CD4-positive, CD25-positive, alpha-beta regulatory T cell (primary cell): ENCODE results near the gene CELF2. TPM values are rescaled to one million over a fixed set of nuclear protein-coding genes. Genes with fewer than 3 reads are reported as not detected.
A peak's percentile ranks its signal among the peaks of the same experiment; 100 is the strongest.
"Not testable (repeated sequence)": the region's sequence is repeated elsewhere in the genome, so short reads cannot be mapped to it uniquely, and the experiment has no call there.

Source experiments
- ATAC-seq, 2 donors: fragments of 150-1000 bp; cut with Tn5 transposase; one replicate each; pipeline ENCODE4 v1.10.0; 2021; ENCODE audit warnings: low read depth in 2 of 2, moderate number of reproducible peaks in 2 of 2, moderate library complexity in 1 of 2
- DNase-seq, 3 donors: peaks; one replicate each; pipeline versions ENCODE4 v3.0.0 to v3.0.0-alpha.2; 2012 to 2022; ENCODE audit warnings: mixed read lengths in 1 of 3
- H3K27ac ChIP-seq: one replicate; pipeline ENCODE4 v1.7.0; 2013; ENCODE audit warnings: mild to moderate bottlenecking, low read length; ENCODE audit not compliant: insufficient read depth, poor library complexity, severe bottlenecking
- H3K27me3 ChIP-seq: one replicate; pipeline ENCODE4 v1.7.0; 2013; ENCODE audit warnings: low read length; ENCODE audit not compliant: control insufficient read depth, insufficient read depth
- H3K36me3 ChIP-seq: one replicate; pipeline ENCODE4 v1.7.0; 2013; ENCODE audit warnings: mild to moderate bottlenecking, low read length, moderate library complexity; ENCODE audit not compliant: control insufficient read depth, insufficient read depth
- H3K4me1 ChIP-seq: 2 replicates; pipeline ENCODE4 v1.7.0; 2013; ENCODE audit warnings: mild to moderate bottlenecking, low read length; ENCODE audit not compliant: insufficient read depth, control insufficient read depth, poor library complexity, severe bottlenecking
- H3K4me3 ChIP-seq: one replicate; pipeline ENCODE4 v1.7.0; 2013; ENCODE audit warnings: low read depth, mild to moderate bottlenecking, low read length, moderate library complexity
- H3K9me3 ChIP-seq, 2 experiments: 1 replicate in 1 of 2; 2 replicates in 1 of 2; pipeline ENCODE4 v1.7.0; 2013; ENCODE audit warnings: low read length in 2 of 2, mild to moderate bottlenecking in 1 of 2, moderate library complexity in 1 of 2; ENCODE audit not compliant: control insufficient read depth in 2 of 2
- H3K27ac Mint-ChIP-seq, 3 donors: one replicate each; pipeline ENCODE4 v1.8.0; 2020 to 2022; ENCODE audit warnings: mild to moderate bottlenecking in 3 of 3, mixed read lengths in 3 of 3, moderate library complexity in 2 of 3
- H3K27me3 Mint-ChIP-seq: one replicate; pipeline ENCODE4 v1.8.0; 2022; ENCODE audit warnings: mild to moderate bottlenecking, mixed read lengths
- H3K36me3 Mint-ChIP-seq: one replicate; pipeline ENCODE4 v1.8.0; 2020; ENCODE audit warnings: mixed read lengths
- H3K4me1 Mint-ChIP-seq, 4 donors: one replicate each; pipeline ENCODE4 v1.8.0; 2020 to 2022; ENCODE audit warnings: mixed read lengths in 4 of 4, mild to moderate bottlenecking in 1 of 4
- H3K4me3 Mint-ChIP-seq, 4 donors: one replicate each; pipeline ENCODE4 v1.8.0; 2020 to 2022; ENCODE audit warnings: mild to moderate bottlenecking in 4 of 4, mixed read lengths in 4 of 4, moderate library complexity in 3 of 4
- H3K9me3 Mint-ChIP-seq, 7 donors: one replicate each; pipeline ENCODE4 v1.8.0; 2020 to 2022; ENCODE audit warnings: mixed read lengths in 7 of 7, mild to moderate bottlenecking in 3 of 7, moderate library complexity in 2 of 7
- polyA plus RNA-seq, 4 donors: library from polyadenylated mRNA; unstranded; fragments of 300-500 nt; fragmentation: Illumina TruSeq; gene quantifications; one replicate each; pipeline ENCODE4 v1.2.3, GENCODE V29; 2021
- total RNA-seq: library from RNA; stranded (reverse); gene quantifications from one replicate; pipeline ENCODE4 v1.2.3, GENCODE V29; 2022

Gene CELF2
- total and polyA plus RNA-seq, 5 donors from 2014 or later: 117 to 230 (median 150) TPM

DNA sequence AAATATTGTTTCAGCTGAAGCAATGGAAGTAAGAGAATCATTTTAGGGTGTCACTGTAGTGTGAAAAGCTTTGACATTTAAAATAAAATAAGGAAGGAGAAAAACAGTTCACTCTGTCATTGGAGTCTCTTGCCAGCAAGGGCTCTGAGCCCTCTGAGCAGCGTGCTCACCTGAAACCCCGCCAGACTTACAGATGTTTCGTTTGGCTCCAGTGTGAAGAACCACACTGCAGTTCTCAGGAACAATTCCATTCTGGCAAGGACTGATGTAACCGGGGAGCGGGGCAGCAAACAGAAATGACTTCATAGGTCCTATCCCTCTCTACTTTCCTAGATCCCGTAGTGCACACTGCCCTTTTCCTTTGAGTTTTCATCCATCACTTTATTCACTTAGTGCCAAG is 164.3 kb downstream of the CELF2 start:
- H3K27ac Mint-ChIP-seq: peak overlapping the region; percentile 61 to 96 (median 86)
- H3K27ac ChIP-seq: peak overlapping the region; percentile 89

DNA sequence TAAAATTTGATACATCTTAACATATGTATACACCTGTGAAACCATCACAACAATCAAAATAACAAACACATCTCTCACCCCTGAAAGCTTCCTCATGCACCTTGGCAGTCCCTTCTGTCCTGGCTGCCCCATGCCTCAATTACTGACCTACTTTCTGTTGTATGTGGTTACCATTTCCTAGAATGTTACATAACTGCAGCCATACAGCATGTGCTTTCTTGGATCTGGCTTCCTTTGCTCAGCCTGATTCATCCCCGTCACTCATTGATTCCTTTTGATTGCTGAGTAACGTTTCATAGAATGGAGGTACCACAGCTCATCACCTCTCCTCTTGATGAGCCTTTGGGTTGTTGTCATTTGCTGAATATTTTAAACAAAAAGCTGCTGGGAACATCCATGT is 165.3 kb downstream of the CELF2 start:
- Histone ChIP-seq H3K27ac (peak overlapping the region; percentile 89), H3K4me3 (peak overlapping the region; percentile 73), H3K36me3 (peaks cover 63% of the 10 kb centered on the region), H3K9me3 (peaks cover 7 to 11% of the 10 kb centered on the region in 2 experiments), H3K4me1 (peaks cover 84% of the 10 kb centered on the region), H3K27me3 (no peaks in the 10 kb centered on the region)
- Mint-ChIP-seq H3K36me3 (peaks cover 67% of the 10 kb centered on the region), H3K27ac (peak overlapping the region; percentile 86 to 96 (median 95)), H3K27me3 (no peaks in the 10 kb centered on the region), H3K4me3 (peak overlapping the region in 2 of 4 donors; percentile 62 to 76), H3K9me3 (peaks cover 0 to 11% (median 0%) of the 10 kb centered on the region in 7 donors), H3K4me1 (peaks cover 62 to 91% (median 77%) of the 10 kb centered on the region in 4 donors)
- DNase-seq (peak in 1 of 3 donors; percentile 60), ATAC-seq (no peak)

More for the DNA sequence above, 164.3 kb downstream of the CELF2 start:
- Histone ChIP-seq H3K4me1 (peaks cover 84% of the 10 kb centered on the region), H3K27me3 (no peaks in the 10 kb centered on the region), H3K4me3 (peak overlapping the region; percentile 73), H3K36me3 (peaks cover 57% of the 10 kb centered on the region), H3K9me3 (peaks cover 7 to 11% of the 10 kb centered on the region in 2 experiments)
- ATAC-seq (no peak), DNase-seq (no peak)
- peaks cover 61% of the 10 kb centered on the region for H3K36me3 Mint-ChIP-seq
- H3K27me3 Mint-ChIP-seq: no peaks in the 10 kb centered on the region
- H3K4me3 Mint-ChIP-seq: peak overlapping the region in 2 of 4 donors; percentile 62 to 76
- peaks cover 54 to 89% (median 72%) of the 10 kb centered on the region in 4 donors for H3K4me1 Mint-ChIP-seq
- H3K9me3 Mint-ChIP-seq: peaks cover 0 to 11% (median 0%) of the 10 kb centered on the region in 7 donors

GRCh38 chr10:11184093-11184492 is 166.4 kb downstream of the CELF2 start:
- Mint-ChIP-seq H3K27me3 (no peaks in the 10 kb centered on the region), H3K9me3 (peaks cover 0 to 11% (median 0%) of the 10 kb centered on the region in 7 donors), H3K4me1 (peaks cover 72 to 92% (median 81%) of the 10 kb centered on the region in 4 donors), H3K4me3 (peak overlapping the region in 2 of 4 donors; percentile 30 to 73), H3K27ac (peak overlapping the region in 1 of 3 donors; percentile 8), H3K36me3 (peaks cover 73% of the 10 kb centered on the region)
- peaks cover 71% of the 10 kb centered on the region for H3K36me3 ChIP-seq
- peaks cover 7 to 11% of the 10 kb centered on the region in 2 experiments for H3K9me3 ChIP-seq
- H3K4me3 ChIP-seq: peak overlapping the region; percentile 73
- peaks cover 88% of the 10 kb centered on the region for H3K4me1 ChIP-seq
- no peaks in the 10 kb centered on the region for H3K27me3 ChIP-seq
- peak overlapping the region; percentile 89 for H3K27ac ChIP-seq
- DNase-seq (no peak), ATAC-seq (no peak)

DNA sequence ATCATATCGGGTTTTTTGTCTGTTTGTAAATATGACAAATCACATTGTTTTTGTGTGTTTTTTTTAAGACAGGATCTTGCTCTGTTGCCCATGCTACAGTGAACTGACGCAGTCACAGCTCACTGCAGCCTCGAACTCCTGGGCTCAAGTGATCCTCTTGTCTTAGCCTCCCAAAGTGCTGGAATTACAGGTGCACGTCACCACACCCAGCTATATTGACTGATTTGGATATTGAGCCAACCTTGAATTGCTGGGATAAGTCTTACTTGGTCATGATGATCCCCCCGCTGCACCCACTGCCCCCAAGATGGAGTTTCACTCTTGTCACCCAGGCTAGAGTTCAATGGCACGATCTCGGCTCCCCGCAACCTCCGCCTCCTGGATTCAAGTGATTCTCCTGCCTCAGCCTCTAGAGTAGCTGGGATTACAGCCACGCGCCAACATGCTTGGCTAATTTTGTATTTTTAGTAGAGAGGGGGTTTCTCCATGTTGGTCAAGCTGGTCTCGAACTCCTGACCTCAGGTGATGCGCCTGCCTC is 167.5 kb downstream of the CELF2 start:
- H3K36me3 ChIP-seq: peaks cover 80% of the 10 kb centered on the region
- not testable (repeated sequence) for H3K27me3 ChIP-seq, H3K27me3 Mint-ChIP-seq, ATAC-seq, DNase-seq
- peaks cover 80 to 95% (median 86%) of the 10 kb centered on the region in 4 donors for H3K4me1 Mint-ChIP-seq
- peaks cover 7 to 11% of the 10 kb centered on the region in 2 experiments for H3K9me3 ChIP-seq
- H3K27ac ChIP-seq: peak overlapping the region; percentile 89
- H3K9me3 Mint-ChIP-seq: peaks cover 0 to 11% (median 0%) of the 10 kb centered on the region in 7 donors
- H3K4me3 ChIP-seq: peak overlapping the region; percentile 73
- H3K4me1 ChIP-seq: peaks cover 88% of the 10 kb centered on the region
- peaks cover 77% of the 10 kb centered on the region for H3K36me3 Mint-ChIP-seq
- peak overlapping the region in 3 of 4 donors; percentile 10 to 53 (median 26) for H3K4me3 Mint-ChIP-seq
- H3K27ac Mint-ChIP-seq: peak overlapping the region in 2 of 3 donors; percentile 23 to 34

DNA sequence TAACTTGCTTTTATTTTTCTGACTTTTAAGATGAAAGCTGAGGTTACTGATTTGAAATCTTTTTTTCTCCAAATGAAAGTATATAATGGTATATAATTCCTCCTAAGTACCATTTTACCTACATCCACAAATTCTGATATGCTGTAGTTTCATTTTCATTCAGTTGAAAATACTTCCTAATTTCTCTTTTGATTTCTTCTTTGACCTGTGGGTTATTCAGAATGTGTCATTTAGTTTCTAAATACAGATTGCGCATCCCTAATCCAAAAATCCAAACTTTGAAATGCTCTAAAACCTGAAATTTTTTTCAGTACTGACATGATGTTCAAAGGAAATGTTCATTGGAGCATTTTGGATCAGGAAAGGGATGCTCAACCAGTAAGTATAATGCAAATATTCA is 168.7 kb downstream of the CELF2 start:
- H3K9me3 ChIP-seq: peaks cover 7 to 11% of the 10 kb centered on the region in 2 experiments
- Mint-ChIP-seq H3K4me1 (peaks cover 74 to 100% (median 88%) of the 10 kb centered on the region in 4 donors), H3K9me3 (peaks cover 0 to 11% (median 0%) of the 10 kb centered on the region in 7 donors), H3K36me3 (peaks cover 77% of the 10 kb centered on the region), H3K4me3 (peak overlapping the region in 3 of 4 donors; percentile 37 to 71 (median 68)), H3K27ac (peak overlapping the region; percentile 50 to 74 (median 61)), H3K27me3 (no peaks in the 10 kb centered on the region)
- H3K36me3 ChIP-seq: peaks cover 78% of the 10 kb centered on the region
- DNase-seq (no peak), ATAC-seq (no peak)
- peaks cover 88% of the 10 kb centered on the region for H3K4me1 ChIP-seq
- peak overlapping the region; percentile 61 for H3K4me3 ChIP-seq
- H3K27me3 ChIP-seq: no peaks in the 10 kb centered on the region
- peak overlapping the region; percentile 56 for H3K27ac ChIP-seq

DNA sequence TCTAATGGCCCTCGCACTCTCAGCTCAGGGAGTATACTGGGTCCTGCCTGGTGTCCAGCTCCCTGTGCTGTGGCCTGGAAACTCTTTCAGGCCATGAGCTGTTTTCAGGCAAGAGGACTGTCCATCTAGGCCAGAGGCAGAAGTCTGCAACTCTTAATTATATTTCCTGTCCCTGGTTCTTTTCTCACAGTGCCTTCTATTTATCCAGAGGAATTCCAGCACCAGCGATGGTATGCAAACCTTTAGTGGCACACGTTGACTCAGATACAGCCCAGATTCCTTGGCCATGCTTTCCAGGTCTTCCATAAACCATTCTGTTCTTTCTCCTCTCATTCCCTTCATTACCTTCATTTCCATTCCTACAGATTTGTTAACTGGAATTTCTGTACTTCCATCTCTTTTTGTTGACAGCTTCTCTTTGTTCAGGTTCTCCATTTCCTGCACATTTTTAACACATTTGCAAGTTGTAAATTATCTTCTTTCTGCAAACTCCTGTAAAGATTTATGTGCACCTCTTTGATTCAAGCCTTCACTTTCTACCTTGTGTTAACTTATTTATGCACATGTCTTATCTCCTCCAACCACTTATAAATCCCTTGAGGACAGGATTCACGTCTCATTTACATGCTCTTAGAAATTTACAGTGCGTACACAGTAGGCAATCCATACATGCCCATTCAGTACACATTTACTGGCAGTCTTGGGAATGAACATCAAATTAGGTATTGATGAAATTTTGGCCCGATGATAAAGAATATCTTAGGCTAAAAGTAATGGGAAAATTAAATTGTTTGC is 172.1 kb downstream of the CELF2 start:
- peaks cover 4 to 8% of the 10 kb centered on the region in 2 experiments for H3K9me3 ChIP-seq
- no peaks in the 10 kb centered on the region for H3K27me3 ChIP-seq
- Mint-ChIP-seq H3K27ac (peak overlapping the region; percentile 48 to 95 (median 87)), H3K4me3 (peak overlapping the region; percentile 53 to 81 (median 68)), H3K9me3 (peaks cover 0 to 10% (median 0%) of the 10 kb centered on the region in 7 donors), H3K4me1 (peaks cover 55 to 98% (median 86%) of the 10 kb centered on the region in 4 donors), H3K36me3 (peaks cover 63% of the 10 kb centered on the region), H3K27me3 (no peaks in the 10 kb centered on the region)
- DNase-seq: no peak
- peaks cover 83% of the 10 kb centered on the region for H3K4me1 ChIP-seq
- no peak for ATAC-seq
- peaks cover 84% of the 10 kb centered on the region for H3K36me3 ChIP-seq
- peak overlapping the region; percentile 56 for H3K4me3 ChIP-seq
- H3K27ac ChIP-seq: peak overlapping the region; percentile 53

GRCh38 chr10:11191190-11191589 is 173.5 kb downstream of the CELF2 start:
- H3K4me3 Mint-ChIP-seq: peak overlapping the region; percentile 70 to 85 (median 79)
- Histone ChIP-seq H3K27ac (peak overlapping the region; percentile 53), H3K4me1 (peaks cover 93% of the 10 kb centered on the region), H3K36me3 (peaks cover 84% of the 10 kb centered on the region), H3K27me3 (no peaks in the 10 kb centered on the region), H3K4me3 (peak overlapping the region; percentile 56), H3K9me3 (no peaks in the 10 kb centered on the region)
- ATAC-seq (no peak), DNase-seq (no peak)
- H3K4me1 Mint-ChIP-seq: peaks cover 57 to 98% (median 91%) of the 10 kb centered on the region in 4 donors
- H3K9me3 Mint-ChIP-seq: peaks cover 0 to 2% (median 0%) of the 10 kb centered on the region in 7 donors
- H3K27me3 Mint-ChIP-seq: no peaks in the 10 kb centered on the region
- peaks cover 63% of the 10 kb centered on the region for H3K36me3 Mint-ChIP-seq
- H3K27ac Mint-ChIP-seq: peak overlapping the region; percentile 87 to 91 (median 90)
